GM19467 (cell line): Measurements from ENCODE around the gene AGBL1.

Experiments
- ATAC-seq: cut with Tn5 transposase; IDR thresholded peaks from one replicate; pipeline ENCODE4 v1.9.1; 2021; ENCODE audit warnings: mild to moderate bottlenecking, moderate library complexity; ENCODE audit not compliant: unreplicated experiment

The AGBL1 gene

DNA sequence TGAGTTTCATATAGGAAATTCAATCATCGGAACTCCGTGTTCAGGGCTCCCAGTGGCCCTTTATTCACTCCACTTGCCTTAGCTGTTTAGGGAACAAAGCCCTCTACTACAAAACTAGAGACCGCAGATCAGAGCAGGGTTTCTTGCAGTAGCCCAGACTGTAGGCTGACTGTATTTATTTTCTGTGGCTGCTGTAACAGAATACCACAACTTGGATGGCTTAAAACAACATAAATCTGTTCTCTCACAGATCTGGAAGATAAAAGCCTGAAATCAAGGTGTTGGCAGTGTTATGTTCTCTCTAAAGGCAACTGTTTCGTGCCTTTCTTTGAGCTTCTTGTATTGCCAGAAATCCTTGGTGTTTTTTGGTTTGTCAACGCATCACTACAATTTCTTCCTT lies 479.0 kb downstream of the AGBL1 start:
- ATAC-seq: no peak

- ATAC-seq: no peak
Observed at GRCh38 chr15:86568378-86568777, 488.7 kb downstream of the AGBL1 start.

- no peak for ATAC-seq
Observed at GRCh38 chr15:86570738-86571137, 491.1 kb downstream of the AGBL1 start.

- ATAC-seq: no peak
Observed at GRCh38 chr15:86571873-86572272, 492.2 kb downstream of the AGBL1 start.

GRCh38 chr15:86572368-86572841 lies 492.7 kb downstream of the AGBL1 start:
- no peak for ATAC-seq

DNA sequence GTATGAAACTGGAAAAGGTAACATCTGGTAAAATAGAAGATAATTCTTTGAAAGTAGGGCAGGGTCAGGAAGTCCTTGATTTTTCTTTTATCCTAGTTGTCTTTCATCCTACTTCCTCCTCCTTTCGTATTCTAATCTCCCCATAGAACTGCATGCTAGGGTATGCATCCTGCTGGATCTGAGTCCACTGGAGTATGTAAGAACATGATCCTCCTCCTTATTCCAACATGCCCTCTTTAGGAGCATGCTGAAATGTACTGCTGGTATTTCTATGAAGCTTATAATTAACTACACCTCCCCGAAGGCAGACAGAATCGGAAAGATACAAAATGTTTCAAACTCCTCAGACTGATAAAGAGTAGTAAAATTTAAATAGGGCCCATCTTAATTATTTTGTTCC lies 493.8 kb downstream of the AGBL1 start:
- ATAC-seq: no peak

GRCh38 chr15:86588413-86588812 lies 508.7 kb downstream of the AGBL1 start:
- ATAC-seq: no peak

GRCh38 chr15:86590461-86590860 lies 510.8 kb downstream of the AGBL1 start:
- ATAC-seq: no peak

DNA sequence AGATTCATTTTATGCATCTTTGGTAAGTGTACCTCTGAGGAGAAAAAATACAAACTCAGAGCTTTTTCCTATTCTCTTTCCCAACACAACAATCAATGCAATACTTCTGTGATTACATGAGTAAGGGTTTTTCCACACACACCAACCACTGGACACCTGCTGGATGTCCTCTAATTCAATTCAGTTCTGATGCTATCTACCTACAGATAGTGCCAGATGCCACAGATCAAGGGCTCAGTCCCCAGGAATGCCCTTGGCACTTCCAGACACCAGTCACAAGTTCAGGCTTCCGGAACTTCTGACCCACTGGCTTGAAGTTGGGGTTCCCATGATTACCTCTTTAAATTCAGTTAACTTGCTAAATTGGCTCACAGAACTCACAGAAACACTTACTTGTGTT lies 511.5 kb downstream of the AGBL1 start:
- no peak for ATAC-seq

- no peak for ATAC-seq
Observed at GRCh38 chr15:86591994-86592735, 512.5 kb downstream of the AGBL1 start.

DNA sequence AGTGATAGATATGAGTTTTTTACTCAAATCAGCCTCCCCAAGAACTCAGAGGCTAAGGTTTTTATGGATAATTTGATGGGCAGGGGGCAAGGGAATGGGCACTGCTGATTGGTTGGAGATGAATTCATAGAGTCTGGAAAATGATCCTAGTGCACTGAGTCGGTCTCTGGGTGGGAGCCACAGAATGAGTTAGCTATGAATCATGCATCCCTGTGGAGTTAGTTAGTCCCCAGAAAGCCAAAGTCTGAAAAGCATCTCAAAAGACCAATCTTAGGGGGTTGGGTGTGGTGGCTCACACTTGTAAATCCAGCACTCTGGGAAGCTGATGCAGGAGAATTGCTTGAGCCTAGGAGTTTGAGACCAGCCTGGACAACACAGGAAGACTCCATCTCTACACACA lies 516.1 kb downstream of the AGBL1 start:
- ATAC-seq: no peak

DNA sequence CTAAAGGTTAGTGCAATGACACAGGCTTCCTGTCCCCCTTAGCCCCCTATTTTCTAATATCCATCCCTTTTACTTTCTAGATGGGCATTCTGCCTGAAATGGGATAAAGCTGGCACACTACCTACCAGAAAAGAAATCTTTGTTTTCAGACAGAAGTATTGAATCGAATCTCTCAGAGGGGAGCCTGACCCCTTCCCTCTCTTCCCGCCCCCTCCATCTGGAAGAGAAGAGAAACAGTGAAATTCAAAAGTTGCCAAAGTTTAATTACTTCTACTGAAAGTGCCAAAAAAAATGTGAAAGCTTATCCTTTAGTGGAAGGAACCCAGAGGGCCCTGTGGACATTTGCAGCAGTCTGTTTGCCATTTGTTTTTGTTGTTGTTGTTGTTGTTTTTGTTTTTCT lies 523.8 kb downstream of the AGBL1 start:
- no peak for ATAC-seq

GRCh38 chr15:86608461-86609205 lies 529.0 kb downstream of the AGBL1 start:
- no peak for ATAC-seq

GRCh38 chr15:86609275-86609674 lies 529.6 kb downstream of the AGBL1 start:
- no peak for ATAC-seq

DNA sequence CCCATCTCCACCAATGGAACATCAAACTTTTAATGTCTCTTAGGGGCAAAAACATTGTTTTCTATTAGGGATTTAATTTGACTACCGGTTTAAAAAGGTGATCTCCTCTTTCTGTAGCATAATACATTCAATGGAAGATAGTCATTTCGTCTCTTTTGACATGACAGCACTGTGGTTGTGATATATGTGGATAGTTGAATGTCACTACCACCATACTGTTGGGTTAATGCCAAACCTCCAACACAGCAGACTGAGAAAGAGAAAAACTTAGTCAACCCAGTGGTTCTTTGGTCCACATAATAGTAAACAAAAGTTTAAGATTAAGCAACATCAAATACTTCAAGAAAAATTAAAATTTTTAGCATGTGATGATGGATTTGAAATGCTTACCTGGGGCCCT lies 530.4 kb downstream of the AGBL1 start:
- no peak for ATAC-seq

GRCh38 chr15:86611417-86612040 lies 531.9 kb downstream of the AGBL1 start:
- ATAC-seq: no peak

- ATAC-seq: no peak
Observed at GRCh38 chr15:86615411-86615810, 535.7 kb downstream of the AGBL1 start.

- no peak for ATAC-seq
Observed at GRCh38 chr15:86615816-86616215, 536.1 kb downstream of the AGBL1 start.

- ATAC-seq: no peak
Observed at GRCh38 chr15:86616771-86617170, 537.1 kb downstream of the AGBL1 start.

- no peak for ATAC-seq
Observed at GRCh38 chr15:86620157-86620556, 540.5 kb downstream of the AGBL1 start.

DNA sequence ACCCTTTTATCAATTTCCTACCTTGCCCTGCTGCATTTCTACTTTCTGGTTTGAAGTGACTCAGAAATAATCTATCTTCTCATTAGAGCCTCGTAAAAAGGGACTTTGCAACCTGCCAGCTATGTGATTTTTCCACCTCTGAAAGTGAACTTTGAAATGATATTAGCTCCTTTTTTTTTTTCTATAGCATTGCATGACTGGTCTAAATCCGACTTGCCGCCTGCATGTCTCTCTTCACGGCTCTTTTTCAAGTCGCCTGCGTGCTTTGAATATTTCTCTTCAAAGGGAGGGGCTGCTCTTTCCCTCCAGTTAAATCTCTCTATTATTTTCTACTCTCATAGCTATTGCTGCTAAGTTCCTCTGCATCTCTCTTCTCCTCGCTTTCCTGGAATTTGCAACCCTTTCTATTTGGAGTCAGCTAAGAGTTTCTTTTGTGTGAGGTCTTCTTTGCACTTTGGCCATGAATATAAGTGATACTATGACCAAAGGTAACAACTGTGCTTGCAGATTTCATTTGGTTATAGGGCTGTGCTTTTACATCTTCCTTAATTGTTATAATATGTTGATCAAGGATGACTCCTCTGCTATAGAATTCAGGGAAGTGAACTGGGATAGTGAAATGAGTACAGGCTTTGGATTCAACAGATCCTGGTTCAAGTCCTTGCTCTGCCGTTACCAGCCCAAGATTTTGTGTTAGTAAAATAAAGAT lies 541.1 kb downstream of the AGBL1 start:
- no peak for ATAC-seq
